Transverse colon (tissue), 4 donors: ENCODE results near the gene EML1.

Experiments used
- POLR2AphosphoS5 ChIP-seq, 3 donors: sonication (generic); formaldehyde crosslinking; IDR thresholded peaks; one replicate each; pipeline ENCODE4 v1.6.1; 2016; ENCODE audit warnings: antibody characterized with exemption in 3 of 3
- TF ChIP-seq, protein P1 (sequence below), 5 experiments: fragments of 200-600 bp in 3 of 5; fragments of 450-650 bp in 2 of 5; sonication (generic) in 3 of 5; IDR thresholded peaks; 1 replicate in 2 of 5; 2 replicates in 3 of 5; pipeline ENCODE4 v1.5.1; 2016 to 2017; ENCODE audit warnings: antibody characterized with exemption in 5 of 5, inconsistent platforms in 3 of 5, mild to moderate bottlenecking in 2 of 5, moderate library complexity in 1 of 5

- no peak for TF ChIP-seq POLR2AphosphoS5 (IDR thresholded peaks at IDR 0.05)
- TF ChIP-seq, protein P1, sequence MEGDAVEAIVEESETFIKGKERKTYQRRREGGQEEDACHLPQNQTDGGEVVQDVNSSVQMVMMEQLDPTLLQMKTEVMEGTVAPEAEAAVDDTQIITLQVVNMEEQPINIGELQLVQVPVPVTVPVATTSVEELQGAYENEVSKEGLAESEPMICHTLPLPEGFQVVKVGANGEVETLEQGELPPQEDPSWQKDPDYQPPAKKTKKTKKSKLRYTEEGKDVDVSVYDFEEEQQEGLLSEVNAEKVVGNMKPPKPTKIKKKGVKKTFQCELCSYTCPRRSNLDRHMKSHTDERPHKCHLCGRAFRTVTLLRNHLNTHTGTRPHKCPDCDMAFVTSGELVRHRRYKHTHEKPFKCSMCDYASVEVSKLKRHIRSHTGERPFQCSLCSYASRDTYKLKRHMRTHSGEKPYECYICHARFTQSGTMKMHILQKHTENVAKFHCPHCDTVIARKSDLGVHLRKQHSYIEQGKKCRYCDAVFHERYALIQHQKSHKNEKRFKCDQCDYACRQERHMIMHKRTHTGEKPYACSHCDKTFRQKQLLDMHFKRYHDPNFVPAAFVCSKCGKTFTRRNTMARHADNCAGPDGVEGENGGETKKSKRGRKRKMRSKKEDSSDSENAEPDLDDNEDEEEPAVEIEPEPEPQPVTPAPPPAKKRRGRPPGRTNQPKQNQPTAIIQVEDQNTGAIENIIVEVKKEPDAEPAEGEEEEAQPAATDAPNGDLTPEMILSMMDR (IDR thresholded peaks at IDR 0.05), result no peak
Measured at GRCh38 chr14:99852578-99852977, 59.4 kb downstream of the EML1 start.
